NCI-H2227 (cell line): ENCODE data around the gene FFAR2.
"Not testable (repeated sequence)": the region's sequence is repeated elsewhere in the genome, so short reads cannot be mapped to it uniquely, and the experiment has no call there.

Experiments used
- DNase-seq: peaks from one replicate; lab custom pipeline; 2025; ENCODE audit not compliant: unreplicated experiment; lab: John Stamatoyannopoulos, UW

FFAR2 gene

DNA sequence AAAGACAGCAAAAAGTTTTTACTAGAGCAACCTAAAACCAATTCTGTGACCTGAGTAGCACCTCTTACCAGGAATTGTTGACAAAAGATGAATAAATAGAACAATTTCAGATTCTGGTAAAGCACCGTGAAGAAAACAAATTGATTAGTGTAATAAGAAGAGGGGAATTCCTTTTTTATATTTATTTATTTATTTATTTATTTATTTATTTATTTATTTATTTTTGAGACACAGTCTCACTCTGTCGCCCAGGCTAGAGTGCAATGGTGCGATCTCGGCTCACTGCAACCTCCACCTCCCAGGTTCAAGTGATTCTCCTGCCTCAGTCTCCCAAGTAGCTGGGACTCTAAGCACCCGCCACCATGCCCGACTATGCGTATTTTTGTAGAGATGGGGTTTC, 24.7 kb upstream of the FFAR2 start:
- not testable (repeated sequence) for DNase-seq

DNA sequence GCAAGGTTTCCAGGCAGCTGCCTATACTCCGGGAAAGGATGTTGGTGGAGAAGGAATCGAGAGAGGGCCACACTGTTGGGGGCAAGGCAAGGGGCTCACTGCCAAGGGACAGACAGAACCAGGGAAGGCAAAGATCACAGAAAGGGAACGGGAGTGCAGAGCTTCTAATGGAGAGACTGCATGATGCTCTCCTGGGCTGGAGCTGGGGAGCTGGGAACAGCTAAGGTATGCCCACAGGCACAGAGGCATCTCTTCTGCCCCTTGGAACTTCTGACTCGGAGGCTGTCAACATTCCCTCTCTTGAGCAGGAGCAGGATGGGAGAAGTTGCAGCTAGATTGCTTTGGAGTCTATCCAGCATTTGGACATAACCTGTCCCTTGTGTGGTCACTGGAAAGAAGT, 22.4 kb upstream of the FFAR2 start:
- no peak for DNase-seq

DNA sequence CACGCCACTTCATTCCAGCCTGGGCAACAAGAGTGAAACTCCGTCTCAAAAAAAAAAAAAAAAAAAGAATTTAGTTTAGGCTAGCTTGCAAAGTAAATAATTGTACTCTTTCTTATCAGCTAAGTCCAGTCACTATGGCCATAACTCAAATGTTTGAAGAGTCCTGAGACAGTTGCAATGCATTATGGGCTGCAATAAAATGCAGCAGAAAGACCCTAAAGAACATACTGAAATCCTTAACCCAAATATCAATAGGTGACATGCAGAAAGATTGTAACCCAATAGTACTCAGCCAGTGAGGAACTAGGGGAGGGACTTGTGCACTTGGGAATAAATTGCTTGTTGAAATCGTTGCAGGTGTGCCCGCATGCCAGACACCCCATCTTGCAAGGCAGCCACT, 20.9 kb upstream of the FFAR2 start:
- DNase-seq: no peak

DNA sequence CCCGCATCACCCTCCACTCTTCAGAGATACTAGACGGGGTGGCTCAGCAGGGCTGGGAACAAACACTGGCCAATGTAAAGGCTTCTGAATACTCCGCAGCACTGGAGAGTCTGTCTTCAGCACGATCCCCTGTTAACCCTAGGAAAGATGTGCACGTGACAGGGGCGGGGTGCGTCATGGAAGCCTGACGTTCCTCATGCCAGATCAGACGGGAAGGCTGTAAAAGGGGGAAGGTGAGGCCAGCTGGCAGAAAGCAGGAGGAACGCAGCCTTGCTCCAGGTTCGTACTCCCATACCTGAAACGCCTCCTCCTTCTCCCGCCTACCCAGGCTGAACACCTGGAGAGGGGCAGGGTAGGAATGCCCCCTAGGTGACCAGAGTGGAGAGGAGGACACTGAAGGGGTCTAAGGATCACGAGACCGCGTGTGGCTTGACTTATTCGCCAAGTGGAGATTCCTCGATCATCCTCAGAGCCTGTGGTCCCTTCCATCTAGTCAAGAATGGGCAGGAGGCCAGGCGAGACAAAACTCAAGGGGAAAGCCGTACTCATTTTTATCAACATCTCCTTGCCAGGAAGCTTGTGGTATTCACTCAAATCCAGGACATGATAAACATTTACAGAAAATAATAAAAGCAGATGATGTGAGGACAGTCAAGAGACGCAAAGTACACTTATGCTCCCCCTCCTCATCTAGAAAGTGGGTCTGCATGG, 18.2 kb upstream of the FFAR2 start:
- no peak for DNase-seq

DNA sequence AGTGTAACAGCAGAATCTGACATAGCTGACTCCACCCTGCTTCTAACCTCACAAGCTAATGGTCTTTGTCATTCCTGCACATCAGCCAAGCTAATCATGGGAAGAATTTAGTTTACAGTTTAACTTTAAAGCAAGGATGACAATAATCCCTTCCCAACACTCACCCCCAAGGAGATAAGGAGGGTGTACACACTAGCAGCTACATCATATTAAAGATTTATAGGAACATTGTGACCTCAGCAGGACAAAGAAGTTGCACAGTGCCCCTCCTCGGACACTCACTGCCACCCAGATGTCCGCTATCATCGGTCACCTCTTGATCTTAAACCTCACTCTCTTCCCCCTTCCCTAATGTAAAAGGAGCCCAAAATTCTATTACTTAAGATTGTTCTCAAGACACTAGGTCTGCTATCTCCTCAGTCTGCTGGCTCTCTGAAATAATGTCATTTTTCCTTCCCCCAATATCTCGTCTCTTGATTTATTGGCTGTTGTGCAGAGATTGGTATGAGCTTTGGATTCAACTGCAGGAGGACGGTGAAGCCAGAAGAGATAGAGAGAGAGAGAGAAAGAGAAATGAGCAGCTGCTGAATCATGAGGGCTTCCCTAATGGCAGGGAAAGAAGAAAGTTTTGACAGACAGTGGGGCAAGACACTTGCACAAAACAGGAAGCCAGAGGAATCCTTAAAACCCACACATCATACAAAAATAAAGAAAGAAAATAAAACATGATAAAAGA, 17.5 kb upstream of the FFAR2 start:
- no peak for DNase-seq

DNA sequence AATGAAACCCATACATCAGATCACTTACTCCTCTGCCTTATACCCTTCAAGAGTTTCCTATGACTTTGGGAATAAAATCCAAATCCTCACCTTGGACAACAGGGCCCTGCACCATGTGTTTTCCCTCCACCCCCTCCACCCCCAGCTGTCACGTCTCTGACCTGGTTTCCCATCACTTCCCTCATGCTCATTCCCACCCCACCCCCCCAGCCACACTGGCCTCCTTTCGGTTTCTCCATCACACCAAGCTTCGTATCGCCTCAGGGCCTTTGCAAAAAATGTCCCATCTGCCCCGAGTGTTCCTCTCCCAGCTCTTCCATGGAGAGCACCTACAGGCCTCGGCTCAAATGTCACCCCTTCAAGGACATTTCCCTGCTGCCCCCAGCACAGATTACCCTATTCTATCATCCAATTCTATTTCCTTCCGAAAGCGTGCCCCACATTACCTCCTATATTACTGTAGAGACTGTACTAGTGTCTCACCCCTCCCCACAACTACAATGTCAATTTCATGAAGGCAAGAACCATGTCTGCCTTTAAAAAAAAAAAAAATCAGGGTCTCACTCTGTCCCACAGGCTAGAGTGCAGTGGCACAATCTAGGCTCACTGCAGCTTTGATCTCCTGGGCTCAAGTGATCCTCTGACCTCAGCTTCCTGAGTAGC, 16.8 kb upstream of the FFAR2 start:
- DNase-seq: no peak

DNA sequence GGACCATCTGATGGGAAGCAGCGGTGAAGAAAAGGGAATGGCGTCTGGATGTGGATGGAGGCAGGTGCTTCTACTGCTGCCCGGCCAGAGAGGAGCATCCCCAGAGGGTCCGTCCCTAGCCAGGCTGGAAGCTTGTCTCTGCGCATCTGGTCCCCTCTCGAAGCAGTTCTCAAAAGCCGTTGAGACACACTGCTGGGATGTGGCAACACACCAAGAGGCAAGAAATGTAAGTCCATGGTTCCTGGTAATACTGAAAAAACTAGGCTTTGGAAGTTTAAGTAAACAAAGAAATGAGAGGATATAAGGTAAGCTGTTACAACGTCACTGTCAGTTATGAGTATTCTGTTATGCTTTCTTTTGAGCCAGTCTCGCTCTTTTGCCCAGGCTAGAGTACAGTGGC, 15.1 kb upstream of the FFAR2 start:
- no peak for DNase-seq

DNA sequence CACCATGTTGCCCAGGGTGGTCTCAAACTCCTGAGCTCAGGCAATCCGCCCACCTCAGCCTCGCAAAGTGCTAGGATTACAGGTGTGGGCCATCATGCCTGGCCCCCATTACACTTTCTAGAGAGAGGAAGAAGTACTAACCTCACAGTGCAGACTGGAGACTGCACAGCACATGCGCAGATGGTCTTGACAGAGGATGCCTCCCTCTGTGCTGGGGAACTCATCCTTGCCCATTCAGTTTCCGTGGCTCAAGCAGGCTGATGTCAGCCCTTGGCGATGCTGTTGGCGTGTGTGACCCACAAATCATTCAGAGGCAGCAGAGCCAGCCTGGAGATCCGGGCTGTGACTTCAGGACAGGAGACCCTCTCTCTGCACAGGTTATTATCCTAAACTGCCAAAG, 14.6 kb upstream of the FFAR2 start:
- DNase-seq: no peak

DNA sequence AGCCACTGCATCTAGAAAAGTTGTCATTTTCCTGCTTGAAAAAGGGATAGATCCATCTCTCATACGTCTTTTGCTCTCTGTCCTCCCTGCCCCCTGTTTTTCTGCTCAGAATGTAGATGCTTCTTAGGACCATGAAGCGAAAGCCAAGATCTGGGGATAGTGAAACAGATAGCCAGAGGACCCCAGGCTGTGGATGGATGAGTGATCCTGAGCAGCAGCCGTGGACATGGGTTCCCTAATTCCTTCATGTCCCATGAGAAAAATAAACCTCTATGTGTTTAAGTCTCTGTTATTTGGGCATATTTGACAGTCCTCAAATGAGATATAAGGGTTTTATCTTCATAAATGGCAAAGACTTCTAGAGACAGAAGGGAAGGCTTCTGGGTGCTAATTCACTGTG, 12.2 kb upstream of the FFAR2 start:
- no peak for DNase-seq

DNA sequence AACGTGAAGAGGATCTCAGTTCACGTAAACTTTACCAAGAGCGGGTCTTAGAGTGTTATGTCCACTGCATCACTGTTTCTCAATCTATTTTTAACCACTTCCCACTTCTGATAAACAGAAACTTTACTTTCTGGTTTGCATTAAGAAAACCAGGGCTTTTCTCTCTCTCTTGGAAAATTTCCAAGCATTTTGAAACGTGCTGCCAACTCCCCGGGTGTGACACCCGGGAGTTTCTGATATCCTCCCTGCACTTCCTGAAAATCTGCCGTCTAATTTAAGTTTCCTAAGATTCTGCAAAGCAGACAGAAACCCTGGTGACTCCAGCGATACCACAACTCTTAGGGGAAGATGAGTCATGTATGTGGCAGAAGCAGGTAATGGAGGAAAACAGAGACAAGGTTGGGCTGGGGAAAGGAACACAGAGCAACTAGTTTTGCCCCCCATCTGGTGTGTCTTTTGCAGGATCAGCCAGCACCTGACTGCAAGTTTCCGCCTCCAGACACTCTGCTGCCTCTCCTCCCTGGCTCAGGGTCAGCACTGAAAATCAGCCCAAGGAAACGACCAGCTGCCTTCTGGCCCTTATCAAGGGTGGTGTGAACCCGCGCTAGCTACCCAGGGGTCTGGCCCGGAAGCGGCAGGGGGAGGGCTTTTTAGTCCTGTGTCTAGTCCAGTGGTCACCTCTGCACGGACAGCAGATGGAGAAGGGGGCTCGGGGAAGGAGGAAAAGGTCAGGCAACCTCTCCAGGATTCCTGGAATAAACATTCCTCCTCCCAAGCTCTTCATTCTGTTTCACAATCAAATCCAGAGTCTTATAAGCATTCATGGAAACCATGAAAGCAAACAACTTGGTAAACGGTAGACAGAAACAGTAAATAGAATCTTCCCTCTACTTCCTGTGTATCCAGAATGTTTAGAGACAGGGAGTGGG, 11.3 kb upstream of the FFAR2 start:
- no peak for DNase-seq

DNA sequence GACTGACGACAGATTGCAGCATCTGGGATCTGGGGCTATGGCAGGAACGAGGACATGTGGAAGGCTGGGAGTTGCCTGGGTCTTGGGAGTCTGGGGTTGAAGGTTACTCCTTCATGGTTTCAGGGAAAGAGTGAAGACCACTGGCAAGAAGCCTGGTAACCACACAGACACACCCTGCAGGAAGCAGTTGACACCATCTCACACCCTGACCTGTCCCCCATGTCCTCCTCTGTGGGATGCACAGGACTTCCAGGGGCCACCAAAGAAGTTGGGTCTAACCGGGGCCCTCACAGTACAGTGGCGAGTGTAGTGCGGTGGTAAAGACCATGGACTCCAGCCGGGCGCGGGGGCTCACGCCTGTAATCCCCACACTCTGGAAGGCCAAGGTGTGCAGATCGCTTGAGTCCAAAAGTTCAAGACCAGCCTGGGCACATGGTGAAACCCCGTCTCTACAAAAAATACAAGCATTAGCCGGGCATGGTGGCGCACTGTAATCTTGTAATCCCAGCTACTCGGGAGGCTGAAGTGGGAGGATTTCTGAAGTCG, 10.6 kb upstream of the FFAR2 start:
- no peak for DNase-seq

DNA sequence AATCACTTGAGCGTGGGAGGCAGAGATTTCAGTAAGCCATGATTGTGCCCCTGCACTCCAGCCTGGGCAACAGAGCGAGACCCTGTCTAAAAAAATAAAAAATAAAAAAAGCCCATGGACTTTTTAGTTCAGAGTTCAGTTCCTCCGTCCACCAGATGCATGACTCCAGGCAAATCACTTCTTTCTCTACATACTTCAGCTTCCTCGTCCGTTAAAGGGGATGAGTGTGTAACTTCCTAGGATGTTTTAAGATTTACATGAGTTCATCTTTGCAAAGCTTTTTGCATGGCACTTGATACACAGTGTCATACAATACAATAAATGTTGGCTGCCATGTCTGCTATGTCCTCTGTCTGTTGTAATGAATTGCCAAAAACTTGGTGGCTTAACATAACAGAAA, 10.0 kb upstream of the FFAR2 start:
- no peak for DNase-seq

DNA sequence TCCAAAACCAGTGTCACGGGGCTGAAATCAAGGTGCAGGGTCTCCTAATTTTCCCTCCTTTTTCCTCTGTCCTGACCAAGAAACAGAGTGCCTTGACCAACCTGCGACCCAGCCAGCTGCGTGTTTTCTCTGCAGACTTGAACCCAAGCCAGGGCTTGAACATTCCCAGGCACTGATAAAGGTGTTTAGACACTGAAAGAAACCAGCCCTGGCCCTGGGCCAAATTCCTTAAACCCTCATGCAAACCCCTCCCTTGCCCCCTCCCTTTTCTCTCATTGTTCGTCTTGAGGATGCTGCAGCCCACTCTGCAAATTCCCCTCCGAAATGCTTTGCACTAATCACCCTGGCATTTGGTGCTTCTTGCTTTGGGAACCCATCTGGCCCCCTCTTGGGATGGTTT, 9.5 kb upstream of the FFAR2 start:
- no peak for DNase-seq

DNA sequence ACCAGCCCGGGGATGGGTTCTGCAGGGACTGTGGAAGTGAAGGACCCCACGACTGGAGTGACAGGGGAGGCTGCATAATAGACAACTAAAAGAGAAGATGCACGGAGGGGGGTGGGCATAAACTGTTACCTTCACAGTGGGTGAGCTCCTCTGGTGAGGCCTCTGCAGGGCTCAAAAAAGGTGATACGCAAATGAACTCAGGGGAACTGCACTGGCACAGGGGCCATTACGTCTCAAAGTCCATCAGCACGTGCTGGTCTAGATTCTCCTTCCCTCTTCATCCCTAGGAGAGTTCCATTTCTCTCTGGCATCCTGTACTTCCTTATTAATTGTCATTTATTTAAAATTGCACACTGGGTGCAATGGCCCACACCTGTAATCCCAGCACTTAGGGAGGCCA, 8.1 kb upstream of the FFAR2 start:
- no peak for DNase-seq

DNA sequence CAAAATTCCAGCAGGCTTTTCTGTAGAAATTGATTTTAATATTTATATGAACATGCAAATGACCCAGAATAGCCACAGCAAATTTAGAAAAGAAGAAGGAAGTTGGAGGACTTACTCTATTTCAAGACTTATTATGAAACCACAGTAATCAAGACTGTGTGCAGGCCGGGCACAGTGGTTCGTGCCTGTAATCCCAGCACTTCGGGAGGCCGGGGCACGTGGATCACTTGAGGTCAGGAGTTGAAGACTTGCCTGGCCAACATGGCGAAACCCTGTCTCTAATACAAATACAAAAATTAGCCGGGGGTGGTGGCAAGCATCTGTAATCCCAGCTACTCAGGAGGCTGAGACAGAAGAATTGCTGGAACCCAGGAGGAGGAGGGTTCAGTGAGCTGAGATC, 6.0 kb upstream of the FFAR2 start:
- DNase-seq: no peak

DNA sequence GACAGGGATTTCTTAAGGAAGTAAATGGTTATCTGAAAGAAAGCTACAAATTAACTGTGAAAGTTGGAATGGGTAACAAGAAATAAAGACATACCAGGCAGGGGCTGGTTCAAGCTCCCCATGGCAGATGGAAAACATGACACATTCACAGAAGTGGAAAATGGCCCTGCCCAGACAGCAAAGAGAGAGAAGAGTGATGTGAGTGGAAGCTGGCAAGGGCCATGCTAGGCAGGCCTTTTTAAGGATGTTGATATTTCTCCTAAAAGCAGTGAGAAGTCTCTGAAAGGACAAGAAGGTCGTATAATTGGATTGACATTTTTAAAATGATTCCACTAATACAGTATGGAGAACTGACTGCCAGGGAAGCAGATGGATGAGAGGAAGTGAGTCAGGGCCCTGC, 3.3 kb upstream of the FFAR2 start:
- DNase-seq: no peak

DNA sequence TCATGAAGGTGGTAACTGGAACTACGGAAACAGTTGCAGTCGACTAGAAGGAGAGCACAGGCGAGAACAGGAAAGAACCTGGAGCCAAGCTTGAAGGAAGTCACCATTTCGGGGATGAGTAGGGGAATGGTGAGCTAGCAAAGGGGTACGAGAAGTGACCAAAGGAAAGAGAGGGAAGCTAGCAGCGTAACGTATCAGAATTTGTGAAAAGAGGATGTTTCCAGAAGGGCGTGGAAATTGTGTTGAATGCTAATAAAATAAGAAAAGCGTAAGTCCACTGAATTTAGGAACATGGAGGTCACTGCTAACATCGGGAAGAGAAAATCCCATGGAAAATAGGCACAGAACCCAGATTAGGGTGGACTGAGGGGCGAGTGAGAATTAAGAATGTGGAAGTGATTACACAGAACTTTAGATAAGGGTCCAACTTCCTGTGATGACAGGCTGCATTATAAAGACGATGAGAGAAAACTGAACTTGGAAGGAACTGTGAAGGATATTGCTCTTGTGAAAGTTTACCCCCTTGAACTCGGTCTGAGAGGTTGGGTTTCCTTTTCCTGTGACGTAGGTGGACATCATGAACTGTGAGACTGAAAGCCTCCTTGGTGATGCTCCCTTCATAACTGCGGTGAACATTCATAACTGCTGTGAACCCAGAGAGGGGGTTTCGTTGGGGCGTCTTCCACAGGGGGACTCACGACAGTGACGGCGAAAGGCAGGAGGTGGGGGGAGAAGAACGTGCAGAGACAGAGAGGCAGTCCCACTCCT, 2.0 kb upstream of the FFAR2 start:
- DNase-seq: no peak

DNA sequence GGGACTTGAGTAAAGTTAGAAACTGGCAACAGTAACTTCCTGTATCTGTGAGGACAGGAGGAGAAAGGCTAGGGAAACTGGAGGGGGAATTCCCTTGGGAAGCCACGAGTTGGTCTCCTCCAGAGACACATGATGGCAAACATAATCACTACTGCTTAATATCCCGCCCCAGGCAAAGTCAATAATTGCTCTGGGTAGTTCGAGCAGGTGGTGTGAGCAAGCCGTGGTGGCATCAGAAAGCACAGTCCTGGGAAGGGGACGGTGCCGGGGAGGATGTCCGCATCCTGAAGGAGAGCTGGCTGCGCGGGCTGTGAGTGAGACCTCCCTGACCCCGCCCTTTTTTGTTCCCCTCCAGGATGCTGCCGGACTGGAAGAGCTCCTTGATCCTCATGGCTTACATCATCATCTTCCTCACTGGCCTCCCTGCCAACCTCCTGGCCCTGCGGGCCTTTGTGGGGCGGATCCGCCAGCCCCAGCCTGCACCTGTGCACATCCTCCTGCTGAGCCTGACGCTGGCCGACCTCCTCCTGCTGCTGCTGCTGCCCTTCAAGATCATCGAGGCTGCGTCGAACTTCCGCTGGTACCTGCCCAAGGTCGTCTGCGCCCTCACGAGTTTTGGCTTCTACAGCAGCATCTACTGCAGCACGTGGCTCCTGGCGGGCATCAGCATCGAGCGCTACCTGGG, 1.4 kb downstream of the FFAR2 start:
- no peak for DNase-seq

DNA sequence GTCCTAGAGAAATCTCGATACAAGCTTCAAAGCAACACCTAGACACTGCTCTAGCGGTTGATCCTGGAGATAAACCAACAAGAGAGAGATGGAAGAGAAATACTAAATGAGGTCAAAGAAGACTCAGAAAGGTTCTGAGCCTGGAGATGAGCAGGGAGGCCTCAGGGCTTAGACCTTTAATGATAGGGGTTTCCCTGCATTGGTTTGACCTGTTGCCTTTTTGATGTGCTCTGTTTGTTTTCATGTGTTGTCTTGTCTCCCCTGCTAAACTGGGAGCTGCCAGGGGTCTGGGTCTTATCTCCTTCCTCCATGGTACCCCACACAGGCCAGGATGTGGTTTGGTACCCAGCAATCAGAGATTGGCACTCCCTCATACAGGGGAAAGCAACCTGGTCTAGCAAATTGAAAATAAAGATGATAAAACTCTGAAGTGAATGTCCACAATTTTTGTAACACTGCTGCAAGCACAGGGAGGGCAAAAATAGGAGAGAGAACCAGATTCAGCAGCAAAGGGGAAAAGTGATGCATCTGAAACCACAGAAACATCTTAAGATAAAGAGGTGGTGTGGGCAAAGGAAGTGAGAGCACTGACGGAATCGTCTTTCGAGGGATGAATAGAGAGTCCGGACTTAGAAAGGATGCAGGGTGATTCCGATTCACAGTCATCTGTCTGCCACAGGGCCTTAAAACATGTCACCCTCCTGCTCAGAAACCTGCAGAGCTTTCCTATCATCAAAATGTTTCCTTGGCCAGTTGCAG, 3.5 kb downstream of the FFAR2 start:
- no peak for DNase-seq
